ENCODE data around the gene TRRAP.

DNA sequence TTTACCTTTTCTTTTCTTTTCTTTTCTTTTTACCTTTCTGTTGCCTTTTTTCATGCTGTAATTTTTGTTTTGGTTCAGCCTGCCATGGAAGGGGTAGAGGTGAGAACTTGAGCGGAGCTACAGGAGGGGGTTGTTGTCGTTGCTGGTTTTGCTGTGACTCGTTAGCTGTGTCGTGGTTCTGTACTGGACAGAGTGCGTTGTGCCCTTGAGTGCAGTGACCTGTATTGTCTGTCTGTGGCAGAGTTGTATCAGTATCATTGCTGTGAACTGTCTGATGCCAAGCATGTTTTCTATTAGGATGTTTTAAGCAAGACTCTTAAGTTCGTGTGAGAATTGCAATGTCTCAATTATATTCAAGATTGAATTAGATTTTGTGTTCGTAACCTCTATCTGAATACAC lies 67.5 kb downstream of the TRRAP start:
- TF ChIP-seq POLR2AphosphoS5 (IDR thresholded peaks at IDR 0.05; ENCODE audit: insufficient read depth in 1 of 2, low read depth in 1 of 2) (no peak), POLR2A (IDR thresholded peaks at IDR 0.05) (no peak)
- TF ChIP-seq, protein P1, sequence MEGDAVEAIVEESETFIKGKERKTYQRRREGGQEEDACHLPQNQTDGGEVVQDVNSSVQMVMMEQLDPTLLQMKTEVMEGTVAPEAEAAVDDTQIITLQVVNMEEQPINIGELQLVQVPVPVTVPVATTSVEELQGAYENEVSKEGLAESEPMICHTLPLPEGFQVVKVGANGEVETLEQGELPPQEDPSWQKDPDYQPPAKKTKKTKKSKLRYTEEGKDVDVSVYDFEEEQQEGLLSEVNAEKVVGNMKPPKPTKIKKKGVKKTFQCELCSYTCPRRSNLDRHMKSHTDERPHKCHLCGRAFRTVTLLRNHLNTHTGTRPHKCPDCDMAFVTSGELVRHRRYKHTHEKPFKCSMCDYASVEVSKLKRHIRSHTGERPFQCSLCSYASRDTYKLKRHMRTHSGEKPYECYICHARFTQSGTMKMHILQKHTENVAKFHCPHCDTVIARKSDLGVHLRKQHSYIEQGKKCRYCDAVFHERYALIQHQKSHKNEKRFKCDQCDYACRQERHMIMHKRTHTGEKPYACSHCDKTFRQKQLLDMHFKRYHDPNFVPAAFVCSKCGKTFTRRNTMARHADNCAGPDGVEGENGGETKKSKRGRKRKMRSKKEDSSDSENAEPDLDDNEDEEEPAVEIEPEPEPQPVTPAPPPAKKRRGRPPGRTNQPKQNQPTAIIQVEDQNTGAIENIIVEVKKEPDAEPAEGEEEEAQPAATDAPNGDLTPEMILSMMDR (IDR thresholded peaks at IDR 0.05), result no peak

Data from vagina (tissue), 2 donors.